GM23338 (cell line): Measurements from ENCODE around the gene XPO6. TPM values are rescaled to one million over a fixed set of nuclear protein-coding genes. Genes with fewer than 3 reads are reported as not detected.

Source experiments
- ATAC-seq: fragments of 200-7000 bp; cut with Tn5 transposase; 3 replicates; pipeline ENCODE4 v1.9.1; 2020
- DNase-seq: peaks from one replicate; pipeline ENCODE4 v3.0.0-alpha.2; 2015; ENCODE audit warnings: low spot score
- H2AFZ ChIP-seq: fragments of 200-600 bp; sonication (generic); 2 replicates; pipeline ENCODE4 v1.8.0; 2016; ENCODE audit warnings: antibody characterized with exemption, mild to moderate bottlenecking, moderate library complexity
- H3F3A ChIP-seq: fragments of 200-600 bp; sonication (generic); replicated peaks from 2 replicates; pipeline ENCODE4 v1.8.0; 2017; ENCODE audit warnings: antibody characterized with exemption, mixed run types, low read depth
- H3K27ac ChIP-seq: fragments of 200-600 bp; sonication (generic); 2 replicates; pipeline ENCODE4 v1.6.1; 2016; ENCODE audit warnings: low read depth
- H3K27me3 ChIP-seq: fragments of 200-600 bp; sonication (generic); 2 replicates; pipeline ENCODE4 v1.8.0; 2016; ENCODE audit warnings: mild to moderate bottlenecking, mixed run types, moderate library complexity; ENCODE audit not compliant: insufficient read depth
- H3K36me3 ChIP-seq: fragments of 200-600 bp; sonication (generic); 2 replicates; pipeline ENCODE4 v1.8.0; 2016; ENCODE audit warnings: mild to moderate bottlenecking; ENCODE audit not compliant: insufficient read depth
- H3K4me1 ChIP-seq: fragments of 200-600 bp; sonication (generic); 2 replicates; pipeline ENCODE4 v1.8.0; 2016; ENCODE audit warnings: mild to moderate bottlenecking, moderate library complexity; ENCODE audit not compliant: insufficient read depth
- H3K4me2 ChIP-seq: fragments of 200-600 bp; sonication (generic); 2 replicates; pipeline ENCODE4 v1.7.1; 2017; ENCODE audit warnings: mixed run types
- H3K4me3 ChIP-seq: fragments of 200-600 bp; sonication (generic); 2 replicates; pipeline ENCODE4 v1.6.1; 2016; ENCODE audit warnings: mixed run types
- H3K79me2 ChIP-seq: fragments of 200-600 bp; sonication (generic); replicated peaks from 2 replicates; pipeline ENCODE4 v1.8.0; 2017; ENCODE audit warnings: mild to moderate bottlenecking; ENCODE audit not compliant: insufficient read depth
- H3K9me2 ChIP-seq: fragments of 200-600 bp; sonication (generic); 2 replicates; pipeline ENCODE4 v1.8.0; 2017; ENCODE audit not compliant: insufficient read depth
- H4K20me1 ChIP-seq: fragments of 200-600 bp; sonication (generic); replicated peaks from 2 replicates; pipeline ENCODE4 v1.8.0; 2017; ENCODE audit warnings: mild to moderate bottlenecking; ENCODE audit not compliant: insufficient read depth
- H3K27ac Mint-ChIP-seq: 2 replicates; pipeline ENCODE4 v1.8.0; 2020; ENCODE audit warnings: inconsistent platforms, mild to moderate bottlenecking, moderate library complexity, mixed read lengths
- H3K27me3 Mint-ChIP-seq: 3 replicates; pipeline ENCODE4 v1.8.0; 2022; ENCODE audit warnings: low read depth, mild to moderate bottlenecking, moderate library complexity, mixed read lengths, inconsistent platforms; ENCODE audit not compliant: insufficient read depth, poor library complexity
- H3K36me3 Mint-ChIP-seq: 3 replicates; pipeline ENCODE4 v1.8.0; 2021; ENCODE audit warnings: low read depth, mild to moderate bottlenecking, inconsistent platforms, moderate library complexity, mixed read lengths
- H3K4me1 Mint-ChIP-seq: 3 replicates; pipeline ENCODE4 v1.8.0; 2020; ENCODE audit warnings: mild to moderate bottlenecking, inconsistent platforms, mixed read lengths
- H3K4me3 Mint-ChIP-seq: 3 replicates; pipeline ENCODE4 v1.8.0; 2021; ENCODE audit warnings: moderate library complexity, mild to moderate bottlenecking, inconsistent platforms, mixed read lengths
- H3K9me3 Mint-ChIP-seq: 3 replicates; pipeline ENCODE4 v1.8.0; 2020; ENCODE audit warnings: moderate library complexity, mild to moderate bottlenecking, inconsistent platforms, mixed read lengths
- CREB1 ChIP-seq: fragments of 250-450 bp; sonication (Bioruptor Pico); IDR thresholded peaks from 2 replicates; pipeline ENCODE4 v1.5.0; 2020; ENCODE audit warnings: low read depth, mild to moderate bottlenecking, moderate library complexity
- CTCF ChIP-seq, 2 experiments: fragments of 200-600 bp in 1 of 2; sonication (generic) in 1 of 2; conservative IDR thresholded peaks; 2 replicates each; pipeline versions ENCODE4 v1.5.1 to v1.6.1; 2016 to 2017; ENCODE audit warnings: antibody characterized with exemption in 2 of 2, low read depth in 2 of 2, mild to moderate bottlenecking in 2 of 2, moderate library complexity in 1 of 2
- ZNF114 ChIP-seq: fragments of 250-450 bp; sonication (Bioruptor Pico); IDR thresholded peaks from 2 replicates; pipeline ENCODE4 v1.5.0; 2020; ENCODE audit warnings: mild to moderate bottlenecking, moderate library complexity
- ZNF462 ChIP-seq: fragments of 250-450 bp; sonication (Bioruptor Pico); IDR thresholded peaks from 2 replicates; pipeline ENCODE4 v1.5.0; 2020; ENCODE audit warnings: mild to moderate bottlenecking, moderate library complexity
- polyA plus RNA-seq: library from polyadenylated mRNA; unstranded; fragments of >200 nt; fragmentation: Nextera tagmentation; extraction: Ambion mirVana; gene quantifications from 2 replicates; pipeline ENCODE4 v1.2.1, GENCODE V29; 2016
- total RNA-seq: library from RNA; depleted of rRNA; stranded (reverse); fragments of >200 nt; shearing (Covaris generic); gene quantifications from 2 replicates; pipeline ENCODE4 v1.2.3, GENCODE V29; 2014

XPO6 gene
- total and polyA plus RNA-seq, 2 experiments from 2014 or later, result 83.9 to 178 TPM

- no peak for DNase-seq
- peaks cover 100% of the 10 kb centered on the region for H3K79me2 ChIP-seq
- H3K4me3 ChIP-seq, result no peak overlapping the region
- H3K36me3 ChIP-seq, result no peaks in the 10 kb centered on the region; the same call in 1 of the 2 replicates
- Mint-ChIP-seq H3K9me3 (no peaks in the 10 kb centered on the region), H3K27ac (no peak overlapping the region), H3K4me3 (no peak overlapping the region), H3K27me3 (peaks cover 4% of the 10 kb centered on the region), H3K36me3 (peaks cover 20% of the 10 kb centered on the region), H3K4me1 (peaks cover 32% of the 10 kb centered on the region)
- H3F3A ChIP-seq, result no peaks in the 10 kb centered on the region
- no peak overlapping the region for H2AFZ ChIP-seq
- no peak for ATAC-seq
- TF ChIP-seq CREB1 (CRISPR knock-in tag) (no peak), CTCF (conservative IDR thresholded peaks at IDR 0.05; ENCODE audit: low read depth in 2 of 2) (no peak), ZNF462 (CRISPR knock-in tag) (no peak), ZNF114 (CRISPR knock-in tag) (no peak)
- H3K27ac ChIP-seq, result peak overlapping the region; percentile 42; the same call in 1 of the 2 replicates
- no peaks in the 10 kb centered on the region for H3K9me2 ChIP-seq
- H3K27me3 ChIP-seq, result no peaks in the 10 kb centered on the region
- peaks cover 75% of the 10 kb centered on the region for H4K20me1 ChIP-seq
- no peak overlapping the region for H3K4me2 ChIP-seq
- H3K4me1 ChIP-seq, result peaks cover 26% of the 10 kb centered on the region
Measured at GRCh38 chr16:28195859-28196258, 15.9 kb downstream of the XPO6 start.
